KMS-11 (cell line): ENCODE results near the gene CAMTA1.

Source experiments
- H2AFZ ChIP-seq: fragments of 200-600 bp; sonication (generic); 2 replicates; pipeline ENCODE4 v1.6.1; 2016; ENCODE audit warnings: antibody characterized with exemption, mixed run types, low read depth
- H3K27ac ChIP-seq: fragments of 200-600 bp; sonication (generic); 2 replicates; pipeline ENCODE4 v1.6.1; 2016; ENCODE audit warnings: mild to moderate bottlenecking, mixed run types
- H3K27me3 ChIP-seq: fragments of 200-600 bp; sonication (generic); 2 replicates; pipeline ENCODE4 v1.6.1; 2017; ENCODE audit warnings: mild to moderate bottlenecking, low read depth, mixed run types, moderate library complexity; ENCODE audit not compliant: insufficient read depth
- H3K36me3 ChIP-seq: fragments of 200-600 bp; sonication (generic); 2 replicates; pipeline ENCODE4 v1.6.1; 2017; ENCODE audit warnings: mild to moderate bottlenecking, mixed run types; ENCODE audit not compliant: insufficient read depth
- H3K4me1 ChIP-seq: fragments of 200-600 bp; sonication (generic); 2 replicates; pipeline ENCODE4 v1.6.1; 2016; ENCODE audit warnings: mild to moderate bottlenecking, low read depth, mixed run types; ENCODE audit not compliant: poor library complexity, severe bottlenecking
- H3K4me2 ChIP-seq: fragments of 200-600 bp; sonication (generic); 2 replicates; pipeline ENCODE4 v1.7.0; 2016; ENCODE audit warnings: mild to moderate bottlenecking, mixed run types
- H3K4me3 ChIP-seq: fragments of 200-600 bp; sonication (generic); IDR thresholded peaks from 2 replicates; pipeline ENCODE4 v1.6.1; 2017; ENCODE audit warnings: low read depth, low read length, mixed read lengths; ENCODE audit not compliant: insufficient read depth
- H3K79me2 ChIP-seq: fragments of 200-600 bp; sonication (generic); 2 replicates; pipeline ENCODE4 v1.6.1; 2016; ENCODE audit warnings: low read depth, mixed run types; ENCODE audit not compliant: insufficient read depth
- H3K9ac ChIP-seq: fragments of 200-600 bp; sonication (generic); 2 replicates; pipeline ENCODE4 v1.6.1; 2016; ENCODE audit warnings: mild to moderate bottlenecking, mixed run types
- H4K20me1 ChIP-seq: fragments of 200-600 bp; sonication (generic); 2 replicates; pipeline ENCODE4 v1.6.1; 2016; ENCODE audit warnings: mild to moderate bottlenecking, mixed run types; ENCODE audit not compliant: insufficient read depth
- CTCF ChIP-seq: fragments of 200-600 bp; sonication (generic); conservative IDR thresholded peaks from 2 replicates; pipeline ENCODE4 v1.6.1; 2017; ENCODE audit warnings: low read depth, mild to moderate bottlenecking, antibody characterized with exemption, low read length, moderate library complexity, mixed read lengths

The CAMTA1 gene

DNA sequence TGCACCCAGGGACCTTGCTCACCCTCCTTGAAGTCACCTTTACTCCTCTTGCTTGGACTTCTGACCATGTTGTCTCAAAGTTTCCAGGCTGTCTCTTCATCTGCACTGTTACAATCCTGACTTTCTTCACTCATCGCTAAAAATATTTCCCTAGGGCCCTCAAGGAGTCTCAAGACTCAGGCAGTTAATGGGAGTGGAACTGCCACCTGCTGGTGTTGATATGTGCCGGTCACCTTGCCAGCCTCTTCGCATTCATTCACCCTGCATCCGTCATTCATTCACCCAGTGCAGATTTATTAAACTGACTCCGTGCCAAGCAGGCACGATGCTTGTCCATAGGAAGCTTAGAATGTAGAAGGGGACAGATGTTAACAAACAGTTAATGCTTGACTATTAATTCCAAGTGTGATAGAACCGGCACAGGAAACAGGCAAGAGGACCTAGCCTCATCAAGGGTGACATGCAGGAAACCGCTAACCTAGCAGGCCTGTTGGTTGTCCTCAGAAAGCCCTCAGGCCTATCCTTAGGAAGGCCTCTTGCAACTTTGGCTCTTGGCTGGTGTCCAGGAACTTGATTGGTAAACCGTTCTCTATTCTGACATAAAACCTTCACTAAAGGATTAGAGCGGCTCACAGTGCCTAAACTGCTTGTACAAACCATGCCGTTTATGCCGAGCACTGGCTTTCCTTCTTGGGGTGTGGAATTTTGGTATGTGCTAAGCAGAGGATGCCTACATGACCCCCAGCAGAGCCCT, 342.2 kb downstream of the CAMTA1 start:
- Histone ChIP-seq H3K79me2 (no peaks in the 10 kb centered on the region), H4K20me1 (no peaks in the 10 kb centered on the region), H3K27ac (no peak overlapping the region), H3K4me1 (no peaks in the 10 kb centered on the region), H3K36me3 (no peaks in the 10 kb centered on the region), H3K4me2 (no peak overlapping the region), H3K4me3 (no peak overlapping the region), H3K27me3 (peaks cover 5% of the 10 kb centered on the region; the same call in 1 of the 2 replicates), H2AFZ (no peak overlapping the region), H3K9ac (no peak overlapping the region)
- no peak for TF ChIP-seq CTCF

- TF ChIP-seq CTCF, result no peak
- no peak overlapping the region for H3K9ac ChIP-seq
- no peak overlapping the region for H3K4me2 ChIP-seq
- no peak overlapping the region for H3K4me3 ChIP-seq
- H3K27me3 ChIP-seq, result peaks cover 5% of the 10 kb centered on the region; the same call in 1 of the 2 replicates
- no peaks in the 10 kb centered on the region for H3K36me3 ChIP-seq
- H3K4me1 ChIP-seq, result no peaks in the 10 kb centered on the region
- H4K20me1 ChIP-seq, result no peaks in the 10 kb centered on the region
- H3K79me2 ChIP-seq, result no peaks in the 10 kb centered on the region
- no peak overlapping the region for H3K27ac ChIP-seq
- H2AFZ ChIP-seq, result no peak overlapping the region
These were observed 343.0 kb downstream of the CAMTA1 start for GRCh38 chr1:7128293-7128692.

GRCh38 chr1:7130127-7130526, 344.9 kb downstream of the CAMTA1 start:
- no peaks in the 10 kb centered on the region for H3K4me1 ChIP-seq
- H3K27me3 ChIP-seq, result no peaks in the 10 kb centered on the region; the same call in 1 of the 2 replicates

DNA sequence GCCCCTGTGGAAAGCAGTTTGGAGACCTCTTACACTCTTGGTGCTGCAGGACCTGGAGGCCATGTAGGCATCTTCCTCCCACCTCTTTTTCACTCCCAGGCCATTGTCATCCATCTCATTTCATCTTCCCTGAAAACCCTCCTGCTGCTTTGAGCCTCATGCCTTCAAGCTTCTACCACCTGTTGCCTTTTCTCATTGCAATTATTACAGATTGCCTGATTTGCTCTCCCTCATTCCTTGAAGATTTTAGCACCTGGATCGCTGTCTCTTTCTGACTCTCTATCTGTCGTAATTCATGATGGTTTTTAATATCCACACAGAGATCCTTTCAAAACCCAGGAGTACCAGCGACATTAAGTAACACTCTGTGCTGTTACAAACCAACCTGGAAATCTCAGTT, 350.2 kb downstream of the CAMTA1 start:
- Histone ChIP-seq H3K4me2 (no peak overlapping the region), H4K20me1 (no peaks in the 10 kb centered on the region), H2AFZ (no peak overlapping the region), H3K79me2 (no peaks in the 10 kb centered on the region), H3K36me3 (no peaks in the 10 kb centered on the region), H3K4me1 (no peaks in the 10 kb centered on the region), H3K4me3 (no peak overlapping the region), H3K9ac (no peak overlapping the region), H3K27ac (no peak overlapping the region), H3K27me3 (no peaks in the 10 kb centered on the region; the same call in 1 of the 2 replicates)
- no peak for TF ChIP-seq CTCF

More at GRCh38 chr1:7130127-7130526, 344.9 kb downstream of the CAMTA1 start:
- H3K4me3 ChIP-seq, result no peak overlapping the region
- TF ChIP-seq CTCF, result no peak
- H3K79me2 ChIP-seq, result no peaks in the 10 kb centered on the region
- no peak overlapping the region for H2AFZ ChIP-seq
- no peak overlapping the region for H3K9ac ChIP-seq
- no peaks in the 10 kb centered on the region for H3K36me3 ChIP-seq
- H3K27ac ChIP-seq, result no peak overlapping the region
- H3K4me2 ChIP-seq, result no peak overlapping the region
- no peaks in the 10 kb centered on the region for H4K20me1 ChIP-seq
